Activated T-cell treated with anti-CD3 and anti-CD28 coated beads for 1 hour (primary cell): ENCODE results near the gene PRKCB.
"Not testable (repeated sequence)": the region's sequence is repeated elsewhere in the genome, so short reads cannot be mapped to it uniquely, and the experiment has no call there.

Experiments
- DNase-seq: peaks from one replicate; pipeline ENCODE4 v3.0.0-alpha.2; 2020; ENCODE audit warnings: low read depth

Gene PRKCB

GRCh38 chr16:24009955-24010354, 174.2 kb downstream of the PRKCB start:
- DNase-seq = no peak

- DNase-seq = peak; percentile 74
Observed at GRCh38 chr16:24010440-24011089, 174.8 kb downstream of the PRKCB start.

- DNase-seq = no peak
Observed at GRCh38 chr16:24011237-24011636, 175.5 kb downstream of the PRKCB start.

GRCh38 chr16:24013054-24013636, 177.4 kb downstream of the PRKCB start:
- no peak for DNase-seq

GRCh38 chr16:24013864-24014645, 178.3 kb downstream of the PRKCB start:
- peak; percentile 23 for DNase-seq

- DNase-seq = not testable (repeated sequence)
Observed at GRCh38 chr16:24014955-24015354, 179.2 kb downstream of the PRKCB start.

- DNase-seq = no peak
Observed at GRCh38 chr16:24015923-24016322, 180.1 kb downstream of the PRKCB start.

- DNase-seq = no peak
Observed at GRCh38 chr16:24018485-24018884, 182.7 kb downstream of the PRKCB start.

- DNase-seq = no peak
Observed at GRCh38 chr16:24022797-24023196, 187.0 kb downstream of the PRKCB start.

- DNase-seq = no peak
Observed at GRCh38 chr16:24023621-24024020, 187.8 kb downstream of the PRKCB start.

GRCh38 chr16:24024971-24025370, 189.2 kb downstream of the PRKCB start:
- DNase-seq = no peak

GRCh38 chr16:24027466-24027865, 191.7 kb downstream of the PRKCB start:
- no peak for DNase-seq

GRCh38 chr16:24029841-24030240, 194.1 kb downstream of the PRKCB start:
- not testable (repeated sequence) for DNase-seq

GRCh38 chr16:24035127-24035842, 199.5 kb downstream of the PRKCB start:
- DNase-seq = peak; percentile 3

GRCh38 chr16:24036038-24036543, 200.3 kb downstream of the PRKCB start:
- DNase-seq = no peak

- peak; percentile 9 for DNase-seq
Observed at GRCh38 chr16:24036614-24037013, 200.8 kb downstream of the PRKCB start.

- DNase-seq = no peak
Observed at GRCh38 chr16:24037335-24037734, 201.6 kb downstream of the PRKCB start.

GRCh38 chr16:24041834-24042631, 206.2 kb downstream of the PRKCB start:
- peak; percentile 63 for DNase-seq

- DNase-seq = no peak
Observed at GRCh38 chr16:24044467-24044866, 208.7 kb downstream of the PRKCB start.

- DNase-seq = no peak
Observed at GRCh38 chr16:24045641-24046040, 209.9 kb downstream of the PRKCB start.

GRCh38 chr16:24046442-24046841, 210.7 kb downstream of the PRKCB start:
- no peak for DNase-seq
